ENCODE measurements around the gene DIPK2B.

The DIPK2B gene

DNA sequence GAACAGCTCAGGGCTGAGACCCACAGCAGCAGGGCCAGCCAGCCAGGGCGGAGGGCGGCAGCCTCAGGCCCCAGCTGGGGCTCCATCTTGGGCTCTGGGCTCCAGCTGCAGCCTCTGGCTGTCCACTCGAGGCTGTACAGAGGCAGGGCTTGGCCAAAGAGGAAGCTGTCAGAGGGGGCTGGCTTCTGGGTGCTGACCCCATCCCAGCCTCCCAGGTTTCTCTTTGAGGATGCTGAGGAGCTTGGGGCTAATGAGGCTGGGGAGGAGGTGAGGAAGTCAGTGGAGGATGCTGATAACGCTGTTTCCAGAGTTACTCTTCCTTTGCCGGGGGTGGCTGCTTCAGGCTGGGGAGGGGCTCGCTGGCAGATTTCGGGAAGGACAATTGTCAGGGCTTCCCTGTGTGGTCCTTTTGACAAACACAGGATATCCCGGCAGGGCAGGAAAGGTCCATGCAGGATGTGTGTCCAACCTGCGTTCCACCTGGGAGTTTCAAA lies at the start of gene DIPK2B:
TSS of gene DIPK2B (minus strand) at position 136 of the 494 bp plus-strand sequence. CDS start at position 86, 50 bp downstream.
- Histone ChIP-seq H3K27me3 (ENCODE audit: control insufficient read depth, insufficient read depth, low read length) (no peaks in the 10 kb centered on the region), H3K4me3 (ENCODE audit: low read depth, low read length) (no peak within 1 kb of the TSS), H3K36me3 (ENCODE audit: control insufficient read depth, insufficient read depth, low read length) (no peaks in the 10 kb centered on the region), H3K4me1 (ENCODE audit: control insufficient read depth, insufficient read depth, low read length) (no peaks in the 10 kb centered on the region), H3K27ac (ENCODE audit: low read depth, low read length) (no peak within 1 kb of the TSS), H3K9me3 (ENCODE audit: control insufficient read depth, insufficient read depth, low read length) (peaks cover 14% of the 10 kb centered on the region; the same call in 1 of the 2 replicates), H3K9ac (ENCODE audit: low read depth, low read length) (no peak within 1 kb of the TSS)

- H3K9me3 ChIP-seq (ENCODE audit: control insufficient read depth, insufficient read depth, low read length), result peaks cover 12% of the 10 kb centered on the region
- no peak overlapping the region for H3K9ac ChIP-seq (ENCODE audit: low read depth, low read length)
- no peaks in the 10 kb centered on the region for H3K27me3 ChIP-seq (ENCODE audit: control insufficient read depth, insufficient read depth, low read length)
- H3K4me1 ChIP-seq (ENCODE audit: control insufficient read depth, insufficient read depth, low read length), result no peaks in the 10 kb centered on the region
- no peaks in the 10 kb centered on the region for H3K36me3 ChIP-seq (ENCODE audit: control insufficient read depth, insufficient read depth, low read length)
- no peak overlapping the region for H3K27ac ChIP-seq (ENCODE audit: low read depth, low read length)
- H3K4me3 ChIP-seq (ENCODE audit: low read depth, low read length), result no peak overlapping the region
Measured at GRCh38 chrX:45240301-45240700, 39.6 kb upstream of the DIPK2B start.

DNA sequence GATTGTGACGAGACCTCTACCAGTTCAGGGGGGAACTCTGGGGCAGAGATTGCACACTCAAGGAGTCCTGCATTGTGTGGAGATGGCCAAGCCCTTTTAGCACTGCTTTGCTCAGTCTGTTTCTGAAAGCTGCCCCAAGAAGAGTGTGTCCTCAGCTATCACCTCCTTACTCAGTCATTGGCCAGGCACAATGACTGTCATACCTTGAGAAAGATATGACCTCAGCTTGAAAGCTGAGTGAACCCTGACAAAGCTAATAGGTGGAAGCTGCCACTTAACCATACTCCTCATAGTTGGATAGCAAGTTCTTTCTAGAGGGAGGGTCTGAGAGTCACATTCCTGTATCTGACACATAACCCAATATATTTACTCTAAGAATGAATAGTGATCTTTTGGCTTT lies 37.8 kb upstream of the DIPK2B start:
- H3K27ac ChIP-seq (ENCODE audit: low read depth, low read length), result no peak overlapping the region
- H3K9ac ChIP-seq (ENCODE audit: low read depth, low read length), result no peak overlapping the region
- H3K4me1 ChIP-seq (ENCODE audit: control insufficient read depth, insufficient read depth, low read length), result no peaks in the 10 kb centered on the region
- H3K36me3 ChIP-seq (ENCODE audit: control insufficient read depth, insufficient read depth, low read length), result no peaks in the 10 kb centered on the region
- no peaks in the 10 kb centered on the region for H3K27me3 ChIP-seq (ENCODE audit: control insufficient read depth, insufficient read depth, low read length)
- no peak overlapping the region for H3K4me3 ChIP-seq (ENCODE audit: low read depth, low read length)
- peaks cover 7% of the 10 kb centered on the region; the same call in 1 of the 2 replicates for H3K9me3 ChIP-seq (ENCODE audit: control insufficient read depth, insufficient read depth, low read length)

- H3K27me3 ChIP-seq (ENCODE audit: control insufficient read depth, insufficient read depth, low read length), result no peaks in the 10 kb centered on the region
- no peaks in the 10 kb centered on the region for H3K36me3 ChIP-seq (ENCODE audit: control insufficient read depth, insufficient read depth, low read length)
- no peaks in the 10 kb centered on the region for H3K4me1 ChIP-seq (ENCODE audit: control insufficient read depth, insufficient read depth, low read length)
- no peak overlapping the region for H3K27ac ChIP-seq (ENCODE audit: low read depth, low read length)
- peaks cover 16% of the 10 kb centered on the region; the same call in 1 of the 2 replicates for H3K9me3 ChIP-seq (ENCODE audit: control insufficient read depth, insufficient read depth, low read length)
- no peak overlapping the region for H3K4me3 ChIP-seq (ENCODE audit: low read depth, low read length)
- H3K9ac ChIP-seq (ENCODE audit: low read depth, low read length), result no peak overlapping the region
Measured at GRCh38 chrX:45233531-45233930, 32.9 kb upstream of the DIPK2B start.

GRCh38 chrX:45232139-45232538 lies 31.5 kb upstream of the DIPK2B start:
- Histone ChIP-seq H3K27me3 (ENCODE audit: control insufficient read depth, insufficient read depth, low read length) (no peaks in the 10 kb centered on the region), H3K9ac (ENCODE audit: low read depth, low read length) (no peak overlapping the region), H3K27ac (ENCODE audit: low read depth, low read length) (no peak overlapping the region), H3K9me3 (ENCODE audit: control insufficient read depth, insufficient read depth, low read length) (peaks cover 13% of the 10 kb centered on the region; the same call in 1 of the 2 replicates), H3K36me3 (ENCODE audit: control insufficient read depth, insufficient read depth, low read length) (no peaks in the 10 kb centered on the region), H3K4me1 (ENCODE audit: control insufficient read depth, insufficient read depth, low read length) (no peaks in the 10 kb centered on the region), H3K4me3 (ENCODE audit: low read depth, low read length) (no peak overlapping the region)

- peaks cover 13% of the 10 kb centered on the region; the same call in 1 of the 2 replicates for H3K9me3 ChIP-seq (ENCODE audit: control insufficient read depth, insufficient read depth, low read length)
- no peak overlapping the region for H3K4me3 ChIP-seq (ENCODE audit: low read depth, low read length)
- no peaks in the 10 kb centered on the region for H3K36me3 ChIP-seq (ENCODE audit: control insufficient read depth, insufficient read depth, low read length)
- no peaks in the 10 kb centered on the region for H3K4me1 ChIP-seq (ENCODE audit: control insufficient read depth, insufficient read depth, low read length)
- H3K27ac ChIP-seq (ENCODE audit: low read depth, low read length), result no peak overlapping the region
- no peak overlapping the region for H3K9ac ChIP-seq (ENCODE audit: low read depth, low read length)
- no peaks in the 10 kb centered on the region for H3K27me3 ChIP-seq (ENCODE audit: control insufficient read depth, insufficient read depth, low read length)
Measured at GRCh38 chrX:45230410-45230809, 29.7 kb upstream of the DIPK2B start.

DNA sequence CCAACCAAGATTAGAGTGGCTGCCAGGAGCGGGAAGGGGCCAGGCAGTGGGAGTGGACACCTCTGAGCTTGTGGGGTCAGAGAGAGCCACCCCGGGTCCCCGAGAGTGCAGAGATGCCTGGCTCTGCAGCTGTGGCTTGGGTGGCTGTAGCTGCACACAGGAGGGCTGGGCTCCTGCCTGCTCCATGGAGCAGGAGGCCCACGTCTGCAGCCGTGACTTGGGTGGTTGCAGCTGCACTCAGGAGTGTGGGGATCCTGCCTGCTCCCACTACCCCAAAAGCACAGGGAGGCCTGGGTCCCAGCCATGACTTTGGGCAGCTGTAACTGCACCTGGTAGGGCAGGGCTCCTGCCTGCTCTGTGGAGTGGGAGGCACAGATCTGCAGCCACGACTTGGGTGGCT lies 28.7 kb upstream of the DIPK2B start:
- no peak overlapping the region for H3K27ac ChIP-seq (ENCODE audit: low read depth, low read length)
- no peak overlapping the region for H3K4me3 ChIP-seq (ENCODE audit: low read depth, low read length)
- peaks cover 13% of the 10 kb centered on the region for H3K9me3 ChIP-seq (ENCODE audit: control insufficient read depth, insufficient read depth, low read length)
- no peaks in the 10 kb centered on the region for H3K36me3 ChIP-seq (ENCODE audit: control insufficient read depth, insufficient read depth, low read length)
- no peak overlapping the region for H3K9ac ChIP-seq (ENCODE audit: low read depth, low read length)
- H3K4me1 ChIP-seq (ENCODE audit: control insufficient read depth, insufficient read depth, low read length), result no peaks in the 10 kb centered on the region
- H3K27me3 ChIP-seq (ENCODE audit: control insufficient read depth, insufficient read depth, low read length), result no peaks in the 10 kb centered on the region

- Histone ChIP-seq H3K9ac (ENCODE audit: low read depth, low read length) (no peak overlapping the region), H3K4me3 (ENCODE audit: low read depth, low read length) (no peak overlapping the region), H3K9me3 (ENCODE audit: control insufficient read depth, insufficient read depth, low read length) (peaks cover 17% of the 10 kb centered on the region), H3K36me3 (ENCODE audit: control insufficient read depth, insufficient read depth, low read length) (no peaks in the 10 kb centered on the region), H3K27me3 (ENCODE audit: control insufficient read depth, insufficient read depth, low read length) (no peaks in the 10 kb centered on the region), H3K4me1 (ENCODE audit: control insufficient read depth, insufficient read depth, low read length) (no peaks in the 10 kb centered on the region), H3K27ac (ENCODE audit: low read depth, low read length) (no peak overlapping the region)
Measured at GRCh38 chrX:45228126-45228525, 27.4 kb upstream of the DIPK2B start.

DNA sequence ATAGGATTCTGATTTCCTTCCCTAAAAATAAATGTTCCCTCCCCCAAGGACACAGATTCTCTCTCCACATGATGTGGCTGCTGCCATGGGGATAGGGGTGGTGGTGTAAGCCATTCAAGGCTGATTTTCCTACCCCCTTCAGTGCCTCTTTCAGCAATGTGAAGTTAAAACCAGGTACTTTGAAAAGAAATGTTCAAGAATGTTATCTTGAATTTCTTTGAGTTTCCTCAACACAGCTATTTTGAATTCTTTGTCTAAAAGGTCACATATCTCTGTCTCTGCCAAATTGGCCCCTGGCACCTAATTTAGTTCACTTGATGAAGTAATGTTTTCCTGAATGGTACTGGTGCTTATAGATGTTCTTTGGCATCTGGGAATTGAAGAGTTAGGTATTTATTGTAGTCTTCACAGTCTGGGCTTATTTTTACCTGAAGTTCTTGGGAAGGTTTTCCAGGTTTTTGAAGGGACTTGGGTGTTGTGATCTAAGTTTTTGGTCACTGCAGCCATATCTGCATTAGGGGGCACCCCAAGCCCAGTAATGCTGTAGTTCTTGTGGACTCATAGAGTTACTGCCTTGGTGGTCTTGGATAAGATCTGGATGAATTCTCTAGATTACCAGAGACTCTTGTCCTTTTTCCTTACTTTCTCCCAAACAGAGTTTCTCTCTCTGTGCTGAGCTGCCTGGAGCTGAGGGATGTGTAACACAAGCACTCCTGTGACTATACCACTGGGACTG lies 7.6 kb upstream of the DIPK2B start:
- Histone ChIP-seq H3K27me3 (ENCODE audit: control insufficient read depth, insufficient read depth, low read length) (no peaks in the 10 kb centered on the region), H3K36me3 (ENCODE audit: control insufficient read depth, insufficient read depth, low read length) (no peaks in the 10 kb centered on the region), H3K27ac (ENCODE audit: low read depth, low read length) (no peak overlapping the region), H3K4me3 (ENCODE audit: low read depth, low read length) (no peak overlapping the region), H3K9ac (ENCODE audit: low read depth, low read length) (no peak overlapping the region), H3K9me3 (ENCODE audit: control insufficient read depth, insufficient read depth, low read length) (peaks cover 23% of the 10 kb centered on the region), H3K4me1 (ENCODE audit: control insufficient read depth, insufficient read depth, low read length) (no peaks in the 10 kb centered on the region)

GRCh38 chrX:45202171-45202570 lies 1.5 kb upstream of the DIPK2B start:
- Histone ChIP-seq H3K27me3 (ENCODE audit: control insufficient read depth, insufficient read depth, low read length) (no peaks in the 10 kb centered on the region), H3K4me3 (ENCODE audit: low read depth, low read length) (no peak overlapping the region), H3K9me3 (ENCODE audit: control insufficient read depth, insufficient read depth, low read length) (peaks cover 14% of the 10 kb centered on the region; the same call in 1 of the 2 replicates), H3K27ac (ENCODE audit: low read depth, low read length) (no peak overlapping the region), H3K36me3 (ENCODE audit: control insufficient read depth, insufficient read depth, low read length) (no peaks in the 10 kb centered on the region), H3K4me1 (ENCODE audit: control insufficient read depth, insufficient read depth, low read length) (no peaks in the 10 kb centered on the region), H3K9ac (ENCODE audit: low read depth, low read length) (no peak overlapping the region)

DNA sequence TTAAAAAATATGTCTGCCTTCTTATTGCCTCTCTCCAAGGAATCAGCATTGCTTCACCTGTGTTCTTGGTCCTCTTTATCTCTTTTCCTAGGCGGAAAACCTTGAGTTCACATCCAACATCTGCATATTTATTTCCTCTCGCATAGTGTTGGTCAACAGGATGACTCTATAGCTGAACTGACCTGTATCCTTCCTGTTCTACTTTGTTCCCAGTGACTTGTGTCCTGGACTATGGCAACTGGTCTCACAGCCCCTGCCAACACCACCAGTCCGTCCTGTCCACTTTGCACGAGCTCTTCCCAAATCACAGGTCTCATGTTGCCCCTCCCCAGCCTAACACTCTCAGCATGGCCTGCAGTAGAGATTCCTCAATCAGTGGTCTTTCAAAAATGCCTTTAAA lies 2.0 kb downstream of the DIPK2B start:
- H3K27me3 ChIP-seq (ENCODE audit: control insufficient read depth, insufficient read depth, low read length), result no peaks in the 10 kb centered on the region

More for the DNA sequence above, 2.0 kb downstream of the DIPK2B start:
- H3K9me3 ChIP-seq (ENCODE audit: control insufficient read depth, insufficient read depth, low read length), result peaks cover 11% of the 10 kb centered on the region; the same call in 1 of the 2 replicates
- H3K4me1 ChIP-seq (ENCODE audit: control insufficient read depth, insufficient read depth, low read length), result no peaks in the 10 kb centered on the region; the same call in 1 of the 2 replicates
- H3K27ac ChIP-seq (ENCODE audit: low read depth, low read length), result no peak overlapping the region
- no peak overlapping the region for H3K9ac ChIP-seq (ENCODE audit: low read depth, low read length)
- no peaks in the 10 kb centered on the region for H3K36me3 ChIP-seq (ENCODE audit: control insufficient read depth, insufficient read depth, low read length)
- H3K4me3 ChIP-seq (ENCODE audit: low read depth, low read length), result no peak overlapping the region
